ENCODE data around the gene CDH23.

The CDH23 gene

DNA sequence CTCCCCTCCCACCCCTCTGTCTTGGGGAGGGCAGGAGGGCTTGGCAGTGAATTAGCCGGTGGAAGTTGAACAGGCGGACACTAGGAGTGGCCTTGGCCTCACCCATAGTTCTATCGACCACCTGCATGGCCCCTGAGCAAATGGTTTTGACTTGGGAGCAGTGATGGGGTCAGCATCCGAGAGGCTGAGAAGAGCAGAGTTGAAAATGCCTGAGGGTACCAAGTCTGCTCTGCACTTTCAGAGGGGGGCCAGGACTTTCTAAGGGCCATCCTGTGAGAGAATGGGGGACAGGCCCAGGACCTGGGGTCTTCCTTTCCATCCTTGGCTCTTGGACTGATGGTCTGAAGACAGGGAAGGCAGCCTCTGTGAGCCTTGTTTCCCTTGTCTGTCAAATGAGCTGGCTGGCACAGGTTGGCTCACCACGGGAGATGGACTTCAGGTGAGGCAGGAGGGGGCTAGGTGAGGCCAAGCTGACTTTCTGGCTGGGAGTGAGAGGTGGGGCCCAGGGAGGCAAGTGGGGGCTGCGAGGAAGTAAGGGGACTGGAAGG lies 29.4 kb downstream of the CDH23 start:
- no peak for DNase-seq

DNA sequence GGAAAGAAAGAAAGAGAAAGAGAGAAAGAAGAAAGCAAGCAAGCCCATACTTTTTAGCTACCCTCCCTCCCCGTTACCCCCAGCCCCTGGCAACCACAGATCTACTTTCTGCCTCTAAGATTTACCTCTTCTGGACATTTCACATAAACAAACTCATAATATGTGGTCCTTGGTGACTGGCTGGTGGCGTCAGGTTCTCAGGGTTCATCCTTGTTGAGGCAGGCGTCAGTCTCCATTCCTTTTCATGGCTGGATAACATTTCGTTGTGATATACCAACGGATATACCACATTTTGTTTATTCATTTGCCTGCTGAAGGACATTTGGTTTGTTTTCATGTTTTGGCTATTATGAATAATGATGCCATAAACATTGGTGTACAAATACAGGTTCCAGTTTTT lies 30.5 kb downstream of the CDH23 start:
- no peak for DNase-seq

DNA sequence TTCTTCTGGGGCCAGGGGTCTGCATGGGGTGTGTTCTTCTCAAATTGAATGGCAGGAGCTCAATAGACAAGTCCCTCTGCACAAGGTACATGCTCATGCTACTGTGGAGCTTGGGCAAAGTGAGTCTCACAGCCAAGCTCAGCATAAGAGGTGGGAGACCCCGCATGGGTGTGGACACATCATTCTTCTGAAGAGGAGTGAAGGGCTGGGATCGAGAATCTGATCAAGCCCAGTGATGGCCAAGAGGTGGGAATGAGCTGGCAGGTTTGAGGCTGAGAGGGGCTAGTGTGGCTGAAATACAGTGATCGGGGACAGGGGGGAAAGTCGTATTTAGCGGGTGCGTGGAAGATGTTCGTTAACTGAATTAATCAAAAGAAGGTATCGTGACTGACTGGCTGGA lies 32.6 kb downstream of the CDH23 start:
- no peak for DNase-seq

DNA sequence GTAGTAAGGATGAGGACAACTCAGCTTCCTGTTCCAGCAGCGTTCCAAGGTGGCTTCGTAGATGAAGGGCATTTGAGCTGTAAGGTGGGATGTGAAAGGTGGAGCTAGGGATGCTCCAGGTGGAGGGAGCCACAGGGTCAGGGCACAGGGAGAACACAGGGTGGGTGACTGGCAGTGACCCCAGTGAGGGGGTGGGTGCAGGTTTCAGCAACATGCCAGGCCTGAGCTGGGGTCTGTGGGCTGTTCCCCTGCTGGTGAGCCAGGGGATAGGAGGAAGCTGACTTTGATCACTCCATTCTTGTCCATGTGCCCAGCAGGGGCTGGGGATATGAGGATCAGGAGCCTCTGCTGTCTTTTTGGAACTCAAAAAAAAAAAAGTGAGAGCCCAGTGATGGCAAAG lies 33.2 kb downstream of the CDH23 start:
- no peak for DNase-seq

DNA sequence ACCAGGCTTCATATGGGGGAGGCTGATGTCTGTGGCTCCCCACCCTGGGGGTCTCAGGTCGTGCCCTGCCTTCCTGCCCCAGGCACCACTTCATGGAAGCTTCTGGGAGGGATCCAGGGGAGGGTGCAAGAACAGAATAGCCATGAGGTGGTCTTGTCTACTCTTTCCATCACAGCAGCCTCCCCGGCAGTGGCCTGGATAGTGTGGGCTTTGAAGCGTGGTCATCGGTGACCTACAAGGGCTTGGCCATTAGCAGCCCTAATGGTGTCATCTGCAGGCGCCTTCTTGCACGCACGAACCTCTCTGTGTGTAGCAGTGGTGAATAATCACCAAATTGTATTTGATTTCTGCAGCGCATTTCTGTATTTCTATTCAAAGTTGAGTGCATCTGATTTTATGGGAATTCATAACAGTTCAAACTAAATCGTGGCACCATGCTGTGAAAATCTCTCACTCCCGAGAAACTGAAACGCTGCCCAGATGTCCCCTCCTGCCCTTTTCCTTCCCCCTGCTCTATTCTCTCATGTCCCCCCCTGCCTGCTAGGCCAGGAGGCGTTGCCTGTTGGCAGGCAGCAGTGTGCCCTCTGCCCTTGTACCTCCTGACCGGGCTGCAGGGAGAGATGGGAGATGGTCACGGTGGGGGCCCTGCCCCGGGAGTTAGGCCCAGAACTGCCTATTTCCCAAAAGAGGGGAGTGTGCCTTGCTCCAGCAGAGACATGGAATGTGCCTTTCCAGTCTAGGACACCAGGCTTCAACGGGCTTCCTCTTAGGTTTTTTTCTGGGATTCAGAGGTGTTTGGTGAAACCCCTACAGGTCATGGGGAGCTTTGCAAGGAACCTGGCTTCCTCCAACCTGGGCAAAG lies 34.8 kb downstream of the CDH23 start:
- DNase-seq: no peak

DNA sequence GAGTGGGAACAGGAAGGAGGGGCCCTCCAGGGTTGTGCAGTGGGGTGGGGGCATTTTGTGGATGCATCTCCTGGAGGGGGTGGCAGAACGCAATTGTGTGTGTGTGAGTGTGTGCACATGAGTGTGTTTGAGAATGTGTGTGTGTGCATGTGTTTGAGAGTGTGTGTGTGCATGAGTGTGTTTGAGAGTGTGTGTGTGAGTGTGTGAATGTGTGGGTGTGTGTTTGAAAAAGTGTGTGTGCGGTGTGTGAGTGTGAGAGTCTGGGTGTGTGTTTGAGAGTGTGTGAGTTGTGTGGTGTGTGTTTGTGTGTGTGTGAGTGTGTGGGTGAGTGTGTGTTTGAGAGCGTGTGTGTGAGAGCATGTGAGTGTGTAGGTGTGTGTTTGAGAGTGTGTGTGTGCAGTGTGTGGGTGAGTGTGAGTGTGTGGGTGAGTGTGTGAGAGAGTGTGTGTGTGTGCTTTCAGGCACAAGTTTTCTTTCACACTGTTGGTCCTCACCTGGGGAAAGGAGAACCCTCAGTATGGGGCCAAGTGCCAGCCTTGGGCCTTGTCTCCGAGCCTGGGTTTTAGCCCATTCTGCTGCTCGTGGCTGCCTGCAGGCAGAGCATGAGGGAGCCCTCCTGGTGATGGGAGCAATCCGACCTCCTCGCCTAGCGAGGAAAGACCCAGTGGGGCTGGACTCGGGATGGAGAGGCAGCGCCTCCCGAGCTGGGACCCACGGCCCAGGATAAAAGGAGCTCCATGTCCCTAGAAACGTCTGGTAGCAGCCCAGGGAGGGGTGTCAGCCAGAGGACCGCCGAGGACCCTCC lies 35.6 kb downstream of the CDH23 start:
- DNase-seq: no peak

DNA sequence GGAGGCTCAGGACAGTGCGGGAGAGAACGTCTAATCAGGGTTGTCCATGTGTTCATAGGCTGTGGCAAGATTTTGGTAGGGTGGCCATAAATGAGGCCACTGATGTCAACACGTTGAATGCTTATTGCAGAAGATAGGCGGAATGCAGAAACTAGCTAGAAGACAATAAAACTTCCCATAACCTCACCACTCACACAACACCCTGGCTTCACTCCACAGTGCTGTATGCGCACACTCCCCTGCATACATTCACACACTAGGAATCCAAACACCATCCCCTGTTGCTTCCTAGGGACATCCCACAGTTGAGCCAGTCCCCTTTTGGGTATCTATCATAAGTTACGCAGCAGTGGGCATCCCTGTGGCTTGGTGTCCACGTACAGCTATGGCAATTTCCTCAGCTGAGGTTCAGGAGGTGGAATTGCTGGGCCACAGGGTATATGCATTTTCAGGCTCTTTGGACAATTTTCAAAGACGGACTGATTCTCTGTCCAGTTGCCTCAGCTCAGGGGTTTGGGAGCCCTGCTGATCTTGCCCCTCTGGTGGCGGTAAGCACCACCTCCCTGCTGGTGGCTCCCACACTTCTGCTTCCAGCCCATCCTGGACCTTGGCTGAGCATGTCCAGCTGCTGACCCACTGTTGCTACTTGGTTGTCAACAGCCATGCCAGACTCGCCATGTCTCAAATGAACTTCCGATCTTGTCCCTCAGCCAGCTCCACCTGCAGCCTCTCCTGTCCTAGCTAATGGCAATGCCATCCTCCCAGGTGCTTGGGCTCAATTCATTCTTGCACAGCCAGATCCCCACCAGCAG lies 36.4 kb downstream of the CDH23 start:
- no peak for DNase-seq

DNA sequence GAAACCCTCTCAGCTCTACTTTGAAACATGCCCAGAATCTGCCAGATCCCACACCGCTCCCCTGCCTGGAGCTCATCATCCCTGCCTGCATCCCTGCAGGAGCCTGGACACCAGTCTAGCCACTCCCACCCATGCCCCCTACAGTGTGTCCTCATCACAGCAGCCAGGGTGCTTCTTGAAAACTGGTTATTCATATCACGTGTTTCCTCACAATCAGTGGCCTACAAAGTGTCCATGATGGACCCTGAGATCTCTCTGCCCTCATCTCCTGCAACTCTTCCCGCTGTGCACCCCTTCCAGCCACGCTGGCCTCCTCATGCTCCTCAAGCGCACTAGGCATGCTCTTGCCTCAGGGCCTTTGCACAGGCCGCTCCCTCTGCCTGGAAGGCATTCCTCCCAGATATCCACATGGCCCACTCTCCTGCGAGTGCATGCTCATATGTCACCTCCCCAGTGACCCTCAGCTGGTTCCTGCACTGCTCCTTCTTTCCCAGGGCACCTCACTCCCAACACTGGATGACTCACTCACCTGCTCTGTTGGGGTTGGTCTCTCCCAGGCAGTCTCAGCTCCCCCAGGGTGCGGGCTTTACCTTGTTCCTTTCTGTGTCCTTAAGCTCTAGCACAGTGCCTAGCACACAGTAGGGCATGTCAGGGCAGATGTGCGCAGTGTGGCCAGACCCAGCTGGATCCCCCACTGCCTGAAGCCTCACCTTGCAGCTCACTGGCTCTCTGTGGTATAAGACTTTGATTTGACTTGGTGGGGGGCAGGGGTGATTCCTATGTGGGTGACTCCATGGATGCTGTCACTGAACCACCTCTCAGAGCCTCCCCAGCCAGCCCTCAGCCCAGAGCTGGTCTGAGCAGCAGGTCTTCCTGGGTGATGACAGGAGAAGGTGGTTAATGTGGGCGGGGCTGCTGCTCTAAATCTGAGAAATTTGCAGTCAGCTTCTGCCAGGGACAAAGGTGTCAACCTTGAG lies 37.3 kb downstream of the CDH23 start:
- DNase-seq: no peak

DNA sequence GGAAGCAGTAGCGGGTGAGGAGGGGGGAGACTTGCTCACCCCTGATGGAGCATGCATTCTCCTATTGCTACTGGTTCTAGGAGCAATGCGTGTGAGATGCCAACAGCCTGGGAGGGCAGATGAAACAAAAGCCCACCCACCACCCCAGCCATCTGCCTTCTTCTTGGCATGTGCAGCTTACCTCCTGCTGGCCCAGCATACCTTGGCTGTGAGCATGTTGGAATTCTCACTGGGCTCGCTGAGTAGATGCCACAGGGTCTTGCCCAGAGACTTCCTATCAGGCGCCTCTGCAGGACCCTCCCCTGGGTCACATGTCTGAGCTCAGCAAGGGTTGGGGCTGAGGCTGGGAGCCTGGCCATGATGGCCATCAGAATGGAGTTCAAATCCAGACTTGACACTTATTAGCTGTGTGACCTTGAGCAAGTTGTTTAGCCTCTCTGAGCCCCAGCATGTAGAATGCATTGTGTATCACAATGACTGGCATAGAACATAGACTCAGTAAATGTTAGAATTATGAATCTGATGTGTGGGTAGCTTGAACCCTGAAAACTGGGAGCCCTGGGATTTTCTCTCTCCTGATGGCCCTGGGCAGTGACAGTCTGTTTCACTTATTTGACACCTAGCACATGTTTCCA lies 38.2 kb downstream of the CDH23 start:
- DNase-seq: no peak

DNA sequence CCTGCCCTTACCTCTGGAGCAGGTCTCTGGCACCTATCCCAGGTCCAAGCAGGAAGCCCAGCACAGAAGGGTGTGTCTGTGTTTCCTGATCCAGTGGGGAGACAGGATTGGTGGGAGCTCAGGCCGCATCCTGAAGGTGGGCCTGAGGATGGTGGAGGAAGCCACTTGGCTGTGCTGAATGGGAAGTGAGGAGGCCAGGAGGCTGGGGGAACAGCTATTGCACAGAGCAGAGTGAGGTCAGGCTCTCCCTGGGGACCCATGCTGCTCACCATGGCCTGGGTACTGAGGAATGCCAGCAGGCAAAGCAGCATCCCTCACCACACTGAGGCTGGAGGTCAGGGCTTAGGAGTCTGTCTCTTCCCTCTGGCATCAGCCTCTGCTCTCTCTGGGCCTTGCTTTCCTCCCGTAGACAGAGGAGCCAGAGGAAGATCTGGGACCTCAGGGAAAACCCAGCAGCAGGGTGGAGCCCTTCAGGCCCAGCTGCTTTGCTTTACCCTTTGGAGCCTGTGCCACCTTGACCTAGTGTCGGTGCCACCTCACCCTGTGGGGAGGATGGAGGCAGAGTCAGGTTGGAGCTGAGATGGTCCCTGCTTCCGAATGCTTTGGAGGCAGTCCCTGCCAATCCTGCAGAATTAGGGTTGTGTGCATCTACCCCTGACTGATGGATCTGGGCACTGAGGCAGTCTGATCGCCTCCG lies 39.0 kb downstream of the CDH23 start:
- DNase-seq: no peak

DNA sequence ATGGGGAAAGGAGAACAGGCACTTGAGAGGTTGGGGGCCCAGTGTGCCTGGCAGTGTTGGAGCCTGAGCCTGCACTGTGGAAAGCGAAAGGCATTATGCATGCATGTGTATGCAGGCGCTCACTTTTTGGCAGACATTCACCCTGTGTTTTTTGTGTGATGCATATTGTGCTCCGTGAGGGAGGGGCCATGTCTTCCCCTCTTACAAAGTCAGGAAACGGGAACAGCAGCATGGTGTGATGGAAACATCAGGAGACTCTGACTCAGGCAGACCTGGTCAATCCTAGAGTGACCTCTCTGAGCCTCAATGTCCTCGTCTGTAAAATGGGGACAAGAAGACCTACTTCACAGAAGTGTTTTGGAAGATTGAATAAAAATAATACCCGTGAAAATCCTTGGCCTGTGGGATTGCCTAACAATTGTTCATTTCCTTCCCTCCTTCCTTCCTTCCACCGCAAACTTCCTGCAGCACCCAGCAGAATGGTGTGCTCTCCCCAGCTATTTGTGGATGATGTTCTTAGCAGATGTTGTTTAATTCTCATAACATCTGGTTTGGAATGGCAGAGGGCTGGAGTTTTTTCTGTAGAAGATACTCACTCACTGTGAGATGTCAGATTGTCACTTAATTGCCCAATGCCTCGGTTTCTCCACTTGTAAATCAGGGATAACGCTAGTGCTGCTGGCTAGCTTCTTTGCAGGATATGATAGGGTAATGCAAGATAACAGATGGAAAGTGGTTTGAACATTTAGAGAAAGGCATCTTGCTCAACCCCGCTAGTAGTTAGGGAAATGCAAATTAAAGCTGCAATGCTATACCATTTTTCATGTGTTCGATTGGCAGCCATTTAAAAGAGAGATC lies 39.8 kb downstream of the CDH23 start:
- no peak for DNase-seq

DNA sequence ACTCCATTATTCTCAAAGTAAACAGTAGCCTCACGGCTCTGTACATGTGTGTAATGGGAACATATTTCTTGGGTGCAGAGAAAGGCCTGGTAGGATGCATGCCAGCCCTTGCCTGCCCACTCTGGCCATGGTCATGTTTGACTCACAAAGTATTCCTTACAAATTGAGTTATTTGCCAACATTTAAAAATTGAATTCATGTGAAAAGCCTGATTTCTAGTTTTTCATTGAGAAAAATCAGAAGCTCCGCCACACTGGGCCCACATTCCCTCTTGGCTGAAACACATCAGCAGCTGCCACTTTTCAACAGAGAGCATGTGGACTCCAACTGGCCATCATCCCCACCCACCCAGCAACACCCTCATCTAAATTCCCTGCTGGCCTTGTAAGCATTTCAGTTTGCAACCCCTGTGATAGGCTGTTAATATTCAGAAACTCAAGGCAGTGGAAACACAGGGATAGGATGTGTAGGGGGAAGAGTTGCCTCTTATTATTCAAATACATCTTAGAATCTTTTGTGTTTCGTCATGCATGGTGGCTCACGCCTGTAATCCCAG lies 40.9 kb downstream of the CDH23 start:
- DNase-seq: no peak

DNA sequence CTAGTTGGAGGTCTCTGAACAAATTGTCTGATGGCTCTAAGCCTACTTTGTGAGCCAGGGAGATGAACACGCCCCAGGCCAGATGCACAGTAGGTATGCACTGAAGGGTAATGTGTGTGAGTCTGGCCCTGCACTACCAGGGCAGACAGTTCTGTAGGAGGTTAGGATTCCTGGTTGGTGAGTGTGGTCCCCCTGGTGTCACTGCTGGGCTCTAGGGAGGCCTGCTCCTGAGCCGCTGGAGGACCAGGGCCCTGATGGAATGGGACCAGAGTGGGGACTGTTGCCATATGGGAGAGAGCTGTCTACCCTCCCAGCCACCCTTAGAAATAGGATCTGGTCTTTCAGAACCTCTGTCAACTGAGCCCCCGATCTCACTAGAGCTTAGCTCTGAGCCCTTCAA lies 42.0 kb downstream of the CDH23 start:
- no peak for DNase-seq

DNA sequence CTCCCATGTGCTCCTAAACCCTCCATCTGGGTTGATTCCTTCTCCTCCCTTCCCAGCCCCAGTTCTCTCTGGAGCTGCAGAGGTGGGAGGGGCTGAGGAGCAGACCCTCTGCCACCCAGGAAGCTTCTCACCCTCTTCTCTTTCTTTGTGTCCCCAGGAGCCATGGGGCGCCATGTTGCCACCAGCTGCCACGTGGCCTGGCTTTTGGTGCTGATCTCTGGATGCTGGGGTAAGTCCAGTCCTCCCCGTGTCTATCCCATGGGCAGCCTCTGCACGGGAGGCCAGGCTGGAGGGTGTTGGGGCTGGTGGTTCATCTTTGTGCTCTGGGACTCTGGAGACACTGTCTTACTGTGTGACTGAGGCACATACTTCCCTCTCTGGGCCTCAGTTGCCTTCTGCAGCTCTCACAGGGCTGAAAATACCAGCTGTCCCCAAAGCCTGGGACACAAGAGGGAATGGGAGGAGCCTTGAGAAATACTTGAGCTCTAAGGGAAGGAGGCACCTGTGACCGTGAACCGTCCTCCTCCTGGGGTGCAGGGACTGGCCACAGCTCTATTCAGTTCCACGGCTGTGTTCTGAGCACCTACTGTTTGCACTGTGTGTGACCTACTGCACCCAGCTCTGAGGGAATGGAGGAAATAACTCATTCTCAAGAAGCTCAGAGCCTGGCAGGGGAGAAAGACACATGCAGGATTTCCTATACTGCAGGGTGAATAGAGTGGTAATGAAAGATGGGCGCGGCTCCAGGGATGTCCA lies 43.1 kb downstream of the CDH23 start:
- DNase-seq: no peak

DNA sequence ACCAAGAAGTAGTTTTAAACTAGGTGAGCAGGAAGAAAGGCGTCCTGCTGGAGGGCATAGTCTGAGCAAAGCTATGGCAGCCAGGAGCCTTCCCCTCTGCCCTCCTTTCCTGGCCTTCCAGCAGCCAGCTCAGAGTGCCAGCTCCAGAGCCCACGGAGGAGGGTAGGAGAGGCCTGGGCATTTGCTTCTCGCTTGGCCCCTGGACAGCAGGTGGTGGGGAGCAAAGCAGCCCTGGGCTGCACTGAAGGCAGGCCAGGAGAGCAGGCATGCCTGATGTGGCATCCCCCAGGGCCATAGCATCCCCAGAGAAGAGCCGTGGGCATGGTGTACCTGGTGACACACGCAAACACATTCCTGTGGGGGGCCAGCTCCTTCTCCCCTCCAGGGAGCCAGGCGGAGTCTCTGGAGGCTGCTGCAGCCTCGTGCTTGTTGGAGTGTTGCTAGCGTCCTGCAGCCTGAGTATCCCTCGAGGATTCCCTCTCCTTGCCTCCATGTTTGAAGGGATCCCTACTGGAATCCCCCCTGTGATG lies 43.9 kb downstream of the CDH23 start:
- no peak for DNase-seq

DNA sequence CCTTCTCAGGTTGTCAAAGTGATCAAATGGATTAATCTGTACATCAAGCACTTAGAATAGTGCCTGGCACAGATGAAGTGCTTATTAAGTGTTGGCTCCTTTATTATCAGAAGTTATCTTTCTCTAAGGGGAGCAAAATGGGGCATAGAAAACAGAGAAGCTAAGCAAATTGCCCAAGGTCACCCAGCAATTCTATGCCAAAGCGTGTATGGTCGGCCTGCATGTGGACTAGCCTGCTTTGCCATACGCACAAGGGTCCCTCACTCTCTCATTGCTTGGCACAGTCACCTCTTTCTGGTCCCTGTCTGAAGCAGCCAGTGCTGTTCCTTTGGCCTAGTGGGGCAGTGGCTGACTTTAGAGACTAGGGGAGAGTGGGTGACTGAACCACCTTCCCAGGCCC lies 45.3 kb downstream of the CDH23 start:
- no peak for DNase-seq

DNA sequence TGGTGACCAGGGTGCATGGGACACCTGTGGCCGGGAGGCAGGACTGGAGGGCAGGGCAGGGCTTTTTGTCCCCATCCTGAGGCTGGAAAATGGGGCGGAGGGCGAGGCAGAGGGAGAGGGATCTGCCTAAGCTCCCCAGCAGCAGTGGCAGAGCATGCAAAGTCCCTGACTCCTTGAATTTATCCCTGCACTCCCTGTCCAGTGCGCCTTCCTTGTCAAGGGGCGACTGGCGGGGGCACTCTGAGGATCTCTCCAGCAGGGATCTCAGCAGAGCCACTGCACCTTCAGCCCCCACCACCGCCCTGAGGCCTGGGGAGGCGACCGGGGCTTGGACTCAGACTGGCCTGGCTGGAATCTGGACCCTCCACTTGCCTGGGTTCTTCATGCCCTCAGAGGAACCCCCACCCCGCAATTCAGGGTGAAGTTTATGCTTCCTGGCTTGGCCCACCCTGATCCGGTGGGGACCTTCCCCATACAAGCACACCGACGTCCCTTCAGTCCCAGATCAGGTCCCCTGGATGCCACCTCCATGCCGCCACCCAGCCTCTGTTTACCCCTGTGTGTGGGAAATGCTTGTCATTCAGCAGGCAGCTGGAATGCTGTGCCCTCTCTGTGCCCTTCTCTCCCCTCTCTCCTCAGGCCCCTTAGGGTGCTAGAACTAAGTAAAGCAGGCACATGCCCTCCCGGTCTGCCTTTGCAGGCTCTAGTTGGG lies 46.3 kb downstream of the CDH23 start:
- no peak for DNase-seq

DNA sequence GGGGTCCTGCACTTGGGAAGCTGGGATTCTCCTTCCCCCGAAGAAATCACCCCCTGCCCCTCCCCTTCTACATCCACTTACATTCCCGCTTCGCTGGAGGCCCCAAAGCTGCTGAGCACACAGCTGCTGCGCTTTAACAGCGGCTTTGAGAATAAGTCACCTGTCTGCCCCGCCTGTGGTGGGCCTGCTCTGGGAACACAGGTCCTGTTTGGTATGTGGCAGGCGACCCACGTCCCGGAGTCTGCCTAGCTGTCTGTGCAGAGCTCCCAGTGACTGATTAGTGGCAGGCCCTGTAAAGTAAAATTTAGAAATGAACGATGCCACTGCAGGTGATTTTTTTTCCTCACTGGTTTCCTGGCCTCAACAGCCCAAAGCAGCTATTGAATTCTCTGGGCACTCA lies 47.0 kb downstream of the CDH23 start:
- no peak for DNase-seq
